WTC11 (cell line): Measurements from ENCODE around the gene CCDC61. TPM values are rescaled to one million over a fixed set of nuclear protein-coding genes. Genes with fewer than 3 reads are reported as not detected.

Experiments
- E2F4 ChIP-seq: sonication (generic); formaldehyde crosslinking; IDR thresholded peaks from 2 replicates; pipeline ENCODE4 v1.8.1; 2022; ENCODE audit warnings: low read depth, mild to moderate bottlenecking, moderate library complexity, missing genetic modification reagents, borderline replicate concordance
- FOXK1 ChIP-seq: sonication (generic); formaldehyde crosslinking; IDR thresholded peaks from 2 replicates; pipeline ENCODE4 v1.8.0; 2022; ENCODE audit warnings: mild to moderate bottlenecking, moderate library complexity, missing genetic modification reagents
- NR3C1 ChIP-seq: sonication (generic); formaldehyde crosslinking; conservative IDR thresholded peaks from 2 replicates; pipeline ENCODE4 v1.8.1; 2023; ENCODE audit warnings: low read depth, mild to moderate bottlenecking, missing genetic modification reagents
- OVOL2 ChIP-seq: fragments of 250-450 bp; sonication (Bioruptor Pico); IDR thresholded peaks from 2 replicates; pipeline ENCODE4 v1.9.0; 2021; ENCODE audit warnings: mild to moderate bottlenecking, borderline replicate concordance
- PREB ChIP-seq: sonication (generic); formaldehyde crosslinking; IDR thresholded peaks from 2 replicates; pipeline ENCODE4 v1.8.1; 2022; ENCODE audit warnings: mild to moderate bottlenecking, missing genetic modification reagents, moderate library complexity, borderline replicate concordance
- SMAD3 ChIP-seq: sonication (generic); formaldehyde crosslinking; IDR thresholded peaks from 2 replicates; pipeline ENCODE4 v1.8.0; 2022; ENCODE audit warnings: missing genetic modification reagents, mild to moderate bottlenecking, borderline replicate concordance
- TEAD1 ChIP-seq: sonication (generic); formaldehyde crosslinking; IDR thresholded peaks from 2 replicates; pipeline ENCODE4 v1.8.0; 2022; ENCODE audit warnings: mild to moderate bottlenecking, missing genetic modification reagents
- ZNF138 ChIP-seq: sonication (generic); formaldehyde crosslinking; conservative IDR thresholded peaks from 2 replicates; pipeline ENCODE4 v1.8.1; 2022; ENCODE audit warnings: mild to moderate bottlenecking, moderate library complexity, missing genetic modification reagents
- ZNF281 ChIP-seq: sonication (generic); formaldehyde crosslinking; IDR thresholded peaks from 2 replicates; pipeline ENCODE4 v1.8.0; 2023; ENCODE audit warnings: mild to moderate bottlenecking, missing genetic modification reagents
- ZNF317 ChIP-seq: sonication (generic); formaldehyde crosslinking; IDR thresholded peaks from 2 replicates; pipeline ENCODE4 v1.8.1; 2023; ENCODE audit warnings: low read depth, mild to moderate bottlenecking, moderate library complexity, missing genetic modification reagents, borderline replicate concordance
- ZNF425 ChIP-seq: fragments of 250-450 bp; sonication (Bioruptor Pico); conservative IDR thresholded peaks from 2 replicates; pipeline ENCODE4 v1.9.0; 2021; ENCODE audit warnings: mild to moderate bottlenecking
- microRNA-seq: library from miRNA; unstranded; fragments of <30 nt; microRNA quantifications from one replicate; pipeline ENCODE4 v1.2.0, GENCODE V29; 2022; ENCODE audit warnings: borderline number of aligned reads
- total RNA-seq: library from RNA; stranded (reverse); gene quantifications from 3 replicates; pipeline ENCODE4 v1.2.3, GENCODE V29; 2021
- TF ChIP-seq, protein P1 (sequence below): sonication (generic); formaldehyde crosslinking; IDR thresholded peaks from 2 replicates; pipeline ENCODE4 v1.8.0; 2023; ENCODE audit warnings: missing genetic modification reagents, mild to moderate bottlenecking, borderline replicate concordance
- TF ChIP-seq, protein P2 (sequence below): sonication (generic); formaldehyde crosslinking; IDR thresholded peaks from 2 replicates; pipeline ENCODE4 v1.8.1; 2023; ENCODE audit warnings: mild to moderate bottlenecking, missing genetic modification reagents

The CCDC61 gene
- total RNA-seq, 1 experiment from 2014 or later = 33.7 TPM

DNA sequence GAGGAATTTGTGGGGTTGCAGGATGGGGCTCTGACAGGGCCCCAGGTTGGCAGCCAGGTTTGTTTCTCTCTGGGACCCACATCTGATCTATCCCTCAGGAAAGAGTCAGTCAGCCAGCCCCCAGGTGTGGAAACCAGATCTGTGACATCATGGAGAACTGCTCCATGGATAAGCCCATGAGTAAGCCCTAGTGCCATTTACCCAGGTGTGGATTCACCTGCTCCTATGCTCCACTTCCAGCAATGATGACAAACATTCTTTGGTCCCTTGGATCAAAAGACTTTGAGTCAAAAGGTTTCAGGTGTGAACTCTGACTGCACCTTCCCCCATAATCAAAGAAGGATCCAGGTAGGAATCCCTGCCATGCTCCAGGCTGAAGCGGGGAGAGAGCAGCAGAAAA lies 72.4 kb downstream of the CCDC61 start (continued):
- TF ChIP-seq PREB (CRISPR knock-in tag) = no peak
- no peak for TF ChIP-seq TEAD1
- no peak for TF ChIP-seq ZNF425
- TF ChIP-seq ZNF281 = no peak
- TF ChIP-seq FOXK1 = no peak
- TF ChIP-seq OVOL2 = no peak
- TF ChIP-seq ZNF138 (CRISPR knock-in tag) = no peak
- no peak for TF ChIP-seq SMAD3
- TF ChIP-seq NR3C1 (CRISPR knock-in tag) = no peak
- no peak for TF ChIP-seq ZNF317 (CRISPR knock-in tag)
- TF ChIP-seq, protein P1, sequence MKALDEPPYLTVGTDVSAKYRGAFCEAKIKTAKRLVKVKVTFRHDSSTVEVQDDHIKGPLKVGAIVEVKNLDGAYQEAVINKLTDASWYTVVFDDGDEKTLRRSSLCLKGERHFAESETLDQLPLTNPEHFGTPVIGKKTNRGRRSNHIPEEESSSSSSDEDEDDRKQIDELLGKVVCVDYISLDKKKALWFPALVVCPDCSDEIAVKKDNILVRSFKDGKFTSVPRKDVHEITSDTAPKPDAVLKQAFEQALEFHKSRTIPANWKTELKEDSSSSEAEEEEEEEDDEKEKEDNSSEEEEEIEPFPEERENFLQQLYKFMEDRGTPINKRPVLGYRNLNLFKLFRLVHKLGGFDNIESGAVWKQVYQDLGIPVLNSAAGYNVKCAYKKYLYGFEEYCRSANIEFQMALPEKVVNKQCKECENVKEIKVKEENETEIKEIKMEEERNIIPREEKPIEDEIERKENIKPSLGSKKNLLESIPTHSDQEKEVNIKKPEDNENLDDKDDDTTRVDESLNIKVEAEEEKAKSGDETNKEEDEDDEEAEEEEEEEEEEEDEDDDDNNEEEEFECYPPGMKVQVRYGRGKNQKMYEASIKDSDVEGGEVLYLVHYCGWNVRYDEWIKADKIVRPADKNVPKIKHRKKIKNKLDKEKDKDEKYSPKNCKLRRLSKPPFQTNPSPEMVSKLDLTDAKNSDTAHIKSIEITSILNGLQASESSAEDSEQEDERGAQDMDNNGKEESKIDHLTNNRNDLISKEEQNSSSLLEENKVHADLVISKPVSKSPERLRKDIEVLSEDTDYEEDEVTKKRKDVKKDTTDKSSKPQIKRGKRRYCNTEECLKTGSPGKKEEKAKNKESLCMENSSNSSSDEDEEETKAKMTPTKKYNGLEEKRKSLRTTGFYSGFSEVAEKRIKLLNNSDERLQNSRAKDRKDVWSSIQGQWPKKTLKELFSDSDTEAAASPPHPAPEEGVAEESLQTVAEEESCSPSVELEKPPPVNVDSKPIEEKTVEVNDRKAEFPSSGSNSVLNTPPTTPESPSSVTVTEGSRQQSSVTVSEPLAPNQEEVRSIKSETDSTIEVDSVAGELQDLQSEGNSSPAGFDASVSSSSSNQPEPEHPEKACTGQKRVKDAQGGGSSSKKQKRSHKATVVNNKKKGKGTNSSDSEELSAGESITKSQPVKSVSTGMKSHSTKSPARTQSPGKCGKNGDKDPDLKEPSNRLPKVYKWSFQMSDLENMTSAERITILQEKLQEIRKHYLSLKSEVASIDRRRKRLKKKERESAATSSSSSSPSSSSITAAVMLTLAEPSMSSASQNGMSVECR (CRISPR knock-in tag) = no peak
- TF ChIP-seq, protein P2, sequence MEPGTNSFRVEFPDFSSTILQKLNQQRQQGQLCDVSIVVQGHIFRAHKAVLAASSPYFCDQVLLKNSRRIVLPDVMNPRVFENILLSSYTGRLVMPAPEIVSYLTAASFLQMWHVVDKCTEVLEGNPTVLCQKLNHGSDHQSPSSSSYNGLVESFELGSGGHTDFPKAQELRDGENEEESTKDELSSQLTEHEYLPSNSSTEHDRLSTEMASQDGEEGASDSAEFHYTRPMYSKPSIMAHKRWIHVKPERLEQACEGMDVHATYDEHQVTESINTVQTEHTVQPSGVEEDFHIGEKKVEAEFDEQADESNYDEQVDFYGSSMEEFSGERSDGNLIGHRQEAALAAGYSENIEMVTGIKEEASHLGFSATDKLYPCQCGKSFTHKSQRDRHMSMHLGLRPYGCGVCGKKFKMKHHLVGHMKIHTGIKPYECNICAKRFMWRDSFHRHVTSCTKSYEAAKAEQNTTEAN (CRISPR knock-in tag) = no peak
- no peak for TF ChIP-seq E2F4 (CRISPR knock-in tag)

Small RNA genes within 50 kb of the gene (microRNA-seq; reads per million reads assigned to microRNA genes)
- gene MIR769 = 349 reads per million, percentile 80 among the genes with 10 or more reads in this experiment

Other genes starting within 250 kb of the CCDC61 start
- gene SIX5, start 226.2 kb upstream of the CCDC61 start, total RNA-seq = 26.0 to 37.0 TPM (median 36.5 TPM) in 3 replicates
- gene DMPK, start 213.0 kb upstream of the CCDC61 start, total RNA-seq = 34.4 to 42.7 TPM (median 38.8 TPM) in 3 replicates
- 50.2 to 60.7 TPM (median 56.6 TPM) in 3 replicates for gene DMWD, start 202.6 kb upstream of the CCDC61 start, total RNA-seq
- gene RSPH6A, start 180.2 kb upstream of the CCDC61 start, total RNA-seq = 0.16 to 0.39 TPM (median 0.25 TPM) in 3 replicates
- 105 to 111 TPM (median 106 TPM) in 3 replicates for gene SYMPK, start 132.3 kb upstream of the CCDC61 start, total RNA-seq
- gene FOXA3, start 131.1 kb upstream of the CCDC61 start, total RNA-seq = 20.7 to 24.6 TPM (median 24.2 TPM) in 3 replicates
- 29.8 to 32.3 TPM (median 30.3 TPM) in 3 replicates for gene IRF2BP1, start 109.3 kb upstream of the CCDC61 start, total RNA-seq
- 13.6 to 15.1 TPM (median 14.8 TPM) in 3 replicates for gene MYPOP, start 92.9 kb upstream of the CCDC61 start, total RNA-seq
- gene NANOS2, start 80.7 kb upstream of the CCDC61 start, total RNA-seq = 0.13 to 0.18 TPM in 2 of 3 replicates, not detected in the other
- gene NOVA2, start 21.6 kb upstream of the CCDC61 start, total RNA-seq = 11.3 to 15.6 TPM (median 15.4 TPM) in 3 replicates
- gene PGLYRP1, start 27.6 kb downstream of the CCDC61 start, total RNA-seq = not detected in 3 replicates
- 0.20 to 0.37 TPM (median 0.34 TPM) in 3 replicates for gene IGFL4, start 45.5 kb downstream of the CCDC61 start, total RNA-seq
- gene IGFL3, start 129.2 kb downstream of the CCDC61 start, total RNA-seq = not detected in 3 replicates
- not detected in 3 replicates for gene IGFL2, start 152.8 kb downstream of the CCDC61 start, total RNA-seq
- not detected in 3 replicates for gene IGFL1, start 234.3 kb downstream of the CCDC61 start, total RNA-seq